ENCODE measurements around the gene THYN1. TPM values are rescaled to one million over a fixed set of nuclear protein-coding genes. Genes with fewer than 3 reads are reported as not detected.

THYN1 gene
- total and polyA plus RNA-seq, 4 donors: 28.3 to 64.4 (median 39.5) TPM

- Histone ChIP-seq H3K9me3 (ENCODE audit: control insufficient read depth, low read length) (peaks cover 2% of the 10 kb centered on the region), H3K36me3 (ENCODE audit: control insufficient read depth in 1 of 2, insufficient read depth in 2 of 2, low read length in 1 of 2) (no peaks in the 10 kb centered on the region), H3K27ac (ENCODE audit: low read depth in 1 of 2, low read length in 2 of 2) (no peak overlapping the region), H3K4me3 (ENCODE audit: low read length in 2 of 2) (peak overlapping the region in 1 of 2 donors; percentile 5), H3K27me3 (ENCODE audit: control insufficient read depth in 1 of 2, insufficient read depth in 2 of 2, low read length in 1 of 2) (no peaks in the 10 kb centered on the region), H3K4me1 (ENCODE audit: control insufficient read depth in 1 of 2, insufficient read depth in 2 of 2, low read length in 2 of 2) (no peaks in the 10 kb centered on the region)
- DNase-seq: peak in 1 of 2 donors; percentile 74
- 1 to 3% methylated on average over 57 to 88 of the region's 88 CpGs for WGBS, 2 donors
- ATAC-seq (ENCODE audit: low FRiP score): no peak
- intact Hi-C loops (cut with DNase I): no loop called here
Measured at GRCh38 chr11:134276396-134277182, 23.4 kb upstream of the THYN1 start.

GRCh38 chr11:134275534-134276395 lies 22.6 kb upstream of the THYN1 start, which contains the start of gene GLB1L3:
Gene GLB1L3 (plus strand): TSS chr11:134276379. CDS start chr11:134276741, 362 bp downstream.
- H3K27me3 ChIP-seq (ENCODE audit: control insufficient read depth in 1 of 2, insufficient read depth in 2 of 2, low read length in 1 of 2): no peaks in the 10 kb centered on the region
- WGBS, 2 donors: 3% methylated on average over 68 of the region's 68 CpGs
- ATAC-seq (ENCODE audit: low FRiP score): peak; percentile 57

GRCh38 chr11:134275188-134275533 lies 22.0 kb upstream of the THYN1 start:
- WGBS, 2 donors: 34 to 42% methylated on average over 5 of the region's 5 CpGs
- peaks cover 2% of the 10 kb centered on the region for H3K9me3 ChIP-seq (ENCODE audit: control insufficient read depth, low read length)
- H3K27me3 ChIP-seq (ENCODE audit: control insufficient read depth in 1 of 2, insufficient read depth in 2 of 2, low read length in 1 of 2): no peaks in the 10 kb centered on the region
- no peak overlapping the region for H3K4me3 ChIP-seq (ENCODE audit: low read length in 2 of 2)
- DNase-seq (no peak), ATAC-seq (ENCODE audit: low FRiP score) (no peak)
- no peaks in the 10 kb centered on the region for H3K4me1 ChIP-seq (ENCODE audit: control insufficient read depth in 1 of 2, insufficient read depth in 2 of 2, low read length in 2 of 2)
- intact Hi-C loops (cut with DNase I): no loop called here
- H3K27ac ChIP-seq (ENCODE audit: low read depth in 1 of 2, low read length in 2 of 2): no peak overlapping the region
- H3K36me3 ChIP-seq (ENCODE audit: control insufficient read depth in 1 of 2, insufficient read depth in 2 of 2, low read length in 1 of 2): no peaks in the 10 kb centered on the region

More at GRCh38 chr11:134275534-134276395, 22.6 kb upstream of the THYN1 start, which contains the start of gene GLB1L3:
- no peak within 1 kb of the TSS for H3K27ac ChIP-seq (ENCODE audit: low read depth in 1 of 2, low read length in 2 of 2)
- intact Hi-C loops (cut with DNase I): no loop called here
- peaks cover 2% of the 10 kb centered on the region for H3K9me3 ChIP-seq (ENCODE audit: control insufficient read depth, low read length)
- H3K4me1 ChIP-seq (ENCODE audit: control insufficient read depth in 1 of 2, insufficient read depth in 2 of 2, low read length in 2 of 2): no peaks in the 10 kb centered on the region
- DNase-seq: peak in 1 of 2 donors; percentile 75
- peak within 1 kb of the TSS in 1 of 2 donors; percentile 5 for H3K4me3 ChIP-seq (ENCODE audit: low read length in 2 of 2)
- no peaks in the 10 kb centered on the region for H3K36me3 ChIP-seq (ENCODE audit: control insufficient read depth in 1 of 2, insufficient read depth in 2 of 2, low read length in 1 of 2)

- ATAC-seq (ENCODE audit: low FRiP score) (no peak), DNase-seq (no peak)
- H3K36me3 ChIP-seq (ENCODE audit: control insufficient read depth in 1 of 2, insufficient read depth in 2 of 2, low read length in 1 of 2): no peaks in the 10 kb centered on the region
- no peaks in the 10 kb centered on the region for H3K27me3 ChIP-seq (ENCODE audit: control insufficient read depth in 1 of 2, insufficient read depth in 2 of 2, low read length in 1 of 2)
- H3K4me3 ChIP-seq (ENCODE audit: low read length in 2 of 2): no peak overlapping the region
- H3K4me1 ChIP-seq (ENCODE audit: control insufficient read depth in 1 of 2, insufficient read depth in 2 of 2, low read length in 2 of 2): no peaks in the 10 kb centered on the region
- no peak overlapping the region for H3K27ac ChIP-seq (ENCODE audit: low read depth in 1 of 2, low read length in 2 of 2)
- H3K9me3 ChIP-seq (ENCODE audit: control insufficient read depth, low read length): no peaks in the 10 kb centered on the region
- 50 to 53% methylated on average over 3 of the region's 3 CpGs for WGBS, 2 donors
- intact Hi-C loops (cut with DNase I): no loop called here
Measured at GRCh38 chr11:134273317-134273712, 20.2 kb upstream of the THYN1 start.

- ATAC-seq (ENCODE audit: low FRiP score): no peak
- no peaks in the 10 kb centered on the region for H3K9me3 ChIP-seq (ENCODE audit: control insufficient read depth, low read length)
- H3K36me3 ChIP-seq (ENCODE audit: control insufficient read depth in 1 of 2, insufficient read depth in 2 of 2, low read length in 1 of 2): no peaks in the 10 kb centered on the region
- no peaks in the 10 kb centered on the region for H3K27me3 ChIP-seq (ENCODE audit: control insufficient read depth in 1 of 2, insufficient read depth in 2 of 2, low read length in 1 of 2)
- no peak for DNase-seq
- H3K27ac ChIP-seq (ENCODE audit: low read depth in 1 of 2, low read length in 2 of 2): no peak overlapping the region
- H3K4me1 ChIP-seq (ENCODE audit: control insufficient read depth in 1 of 2, insufficient read depth in 2 of 2, low read length in 2 of 2): no peaks in the 10 kb centered on the region
- WGBS, 2 donors: 41 to 44% methylated on average over 18 of the region's 18 CpGs
- H3K4me3 ChIP-seq (ENCODE audit: low read length in 2 of 2): no peak overlapping the region
- intact Hi-C loops (cut with DNase I): no loop called here
Measured at GRCh38 chr11:134272381-134273316, 19.5 kb upstream of the THYN1 start.

GRCh38 chr11:134271978-134272377 lies 18.8 kb upstream of the THYN1 start:
- 86 to 93% methylated on average over 4 of the region's 4 CpGs for WGBS, 2 donors
- ATAC-seq (ENCODE audit: low FRiP score) (no peak), DNase-seq (no peak)
- no peaks in the 10 kb centered on the region for H3K36me3 ChIP-seq (ENCODE audit: control insufficient read depth in 1 of 2, insufficient read depth in 2 of 2, low read length in 1 of 2)
- no peaks in the 10 kb centered on the region for H3K9me3 ChIP-seq (ENCODE audit: control insufficient read depth, low read length)
- H3K4me3 ChIP-seq (ENCODE audit: low read length in 2 of 2): no peak overlapping the region
- intact Hi-C loops (cut with DNase I): no loop called here
- no peaks in the 10 kb centered on the region for H3K27me3 ChIP-seq (ENCODE audit: control insufficient read depth in 1 of 2, insufficient read depth in 2 of 2, low read length in 1 of 2)
- H3K27ac ChIP-seq (ENCODE audit: low read depth in 1 of 2, low read length in 2 of 2): no peak overlapping the region
- no peaks in the 10 kb centered on the region for H3K4me1 ChIP-seq (ENCODE audit: control insufficient read depth in 1 of 2, insufficient read depth in 2 of 2, low read length in 2 of 2)

GRCh38 chr11:134270250-134270714 lies 17.1 kb upstream of the THYN1 start:
- no peak for ATAC-seq (ENCODE audit: low FRiP score)
- Histone ChIP-seq H3K27ac (ENCODE audit: low read depth in 1 of 2, low read length in 2 of 2) (no peak overlapping the region), H3K4me1 (ENCODE audit: control insufficient read depth in 1 of 2, insufficient read depth in 2 of 2, low read length in 2 of 2) (no peaks in the 10 kb centered on the region), H3K4me3 (ENCODE audit: low read length in 2 of 2) (no peak overlapping the region), H3K36me3 (ENCODE audit: control insufficient read depth in 1 of 2, insufficient read depth in 2 of 2, low read length in 1 of 2) (no peaks in the 10 kb centered on the region), H3K9me3 (ENCODE audit: control insufficient read depth, low read length) (no peaks in the 10 kb centered on the region), H3K27me3 (ENCODE audit: control insufficient read depth in 1 of 2, insufficient read depth in 2 of 2, low read length in 1 of 2) (no peaks in the 10 kb centered on the region)
- DNase-seq: no peak
- WGBS, 2 donors: 58 to 67% methylated on average over 5 of the region's 5 CpGs
- intact Hi-C loops (cut with DNase I): no loop called here

GRCh38 chr11:134267966-134268365 lies 14.8 kb upstream of the THYN1 start:
- Histone ChIP-seq H3K4me1 (ENCODE audit: control insufficient read depth in 1 of 2, insufficient read depth in 2 of 2, low read length in 2 of 2) (no peaks in the 10 kb centered on the region), H3K36me3 (ENCODE audit: control insufficient read depth in 1 of 2, insufficient read depth in 2 of 2, low read length in 1 of 2) (peaks cover 0 to 2% of the 10 kb centered on the region in 2 donors), H3K9me3 (ENCODE audit: control insufficient read depth, low read length) (no peaks in the 10 kb centered on the region), H3K4me3 (ENCODE audit: low read length in 2 of 2) (no peak overlapping the region), H3K27me3 (ENCODE audit: control insufficient read depth in 1 of 2, insufficient read depth in 2 of 2, low read length in 1 of 2) (no peaks in the 10 kb centered on the region), H3K27ac (ENCODE audit: low read depth in 1 of 2, low read length in 2 of 2) (no peak overlapping the region)
- WGBS, 2 donors: 62 to 68% methylated on average over 11 of the region's 11 CpGs
- intact Hi-C loops (cut with DNase I): no loop called here
- no peak for DNase-seq
- no peak for ATAC-seq (ENCODE audit: low FRiP score)
